ENCODE measurements around the gene PLAAT3.

GRCh38 chr11:63536669-63537292 is 77.5 kb downstream of the PLAAT3 start, which contains the start of gene PLAAT4:
- peak; percentile 64 to 73 for TF ChIP-seq POLR2A (IDR thresholded peaks at IDR 0.05)
- TF ChIP-seq, protein P1, sequence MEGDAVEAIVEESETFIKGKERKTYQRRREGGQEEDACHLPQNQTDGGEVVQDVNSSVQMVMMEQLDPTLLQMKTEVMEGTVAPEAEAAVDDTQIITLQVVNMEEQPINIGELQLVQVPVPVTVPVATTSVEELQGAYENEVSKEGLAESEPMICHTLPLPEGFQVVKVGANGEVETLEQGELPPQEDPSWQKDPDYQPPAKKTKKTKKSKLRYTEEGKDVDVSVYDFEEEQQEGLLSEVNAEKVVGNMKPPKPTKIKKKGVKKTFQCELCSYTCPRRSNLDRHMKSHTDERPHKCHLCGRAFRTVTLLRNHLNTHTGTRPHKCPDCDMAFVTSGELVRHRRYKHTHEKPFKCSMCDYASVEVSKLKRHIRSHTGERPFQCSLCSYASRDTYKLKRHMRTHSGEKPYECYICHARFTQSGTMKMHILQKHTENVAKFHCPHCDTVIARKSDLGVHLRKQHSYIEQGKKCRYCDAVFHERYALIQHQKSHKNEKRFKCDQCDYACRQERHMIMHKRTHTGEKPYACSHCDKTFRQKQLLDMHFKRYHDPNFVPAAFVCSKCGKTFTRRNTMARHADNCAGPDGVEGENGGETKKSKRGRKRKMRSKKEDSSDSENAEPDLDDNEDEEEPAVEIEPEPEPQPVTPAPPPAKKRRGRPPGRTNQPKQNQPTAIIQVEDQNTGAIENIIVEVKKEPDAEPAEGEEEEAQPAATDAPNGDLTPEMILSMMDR (IDR thresholded peaks at IDR 0.05): no peak
